GM20000 (cell line): Measurements from ENCODE around the gene RGS19.

Experiments used
- DNase-seq: peaks from one replicate; pipeline ENCODE4 v3.0.0; 2012; ENCODE audit warnings: low spot score
- CTCF ChIP-seq: IDR thresholded peaks from 2 replicates; pipeline ENCODE4 v1.5.1; 2012; ENCODE audit warnings: mild to moderate bottlenecking, control low read depth; ENCODE audit errors: extremely low read depth, missing control alignments

RGS19 gene

GRCh38 chr20:64035933-64036345 is 43.4 kb downstream of the RGS19 start, which contains the start of gene C20orf204:
TSS of gene C20orf204 (plus strand) at chr20:64036182. CDS start at chr20:64036324, 142 bp downstream.
- no peak for DNase-seq
- no peak for TF ChIP-seq CTCF

GRCh38 chr20:64035066-64035932 is 44.0 kb downstream of the RGS19 start:
- DNase-seq, result peak; percentile 66
- TF ChIP-seq CTCF, result no peak

GRCh38 chr20:64033981-64034493 is 45.3 kb downstream of the RGS19 start:
- no peak for DNase-seq
- TF ChIP-seq CTCF, result no peak

- no peak for DNase-seq
- TF ChIP-seq CTCF, result no peak
Measured at GRCh38 chr20:64032706-64033624, 46.4 kb downstream of the RGS19 start.

GRCh38 chr20:64031822-64032314 is 47.5 kb downstream of the RGS19 start:
- TF ChIP-seq CTCF, result no peak
- no peak for DNase-seq

- no peak for TF ChIP-seq CTCF
- DNase-seq, result no peak
Measured at GRCh38 chr20:64030371-64031134, 48.8 kb downstream of the RGS19 start.
